Neural cell (in vitro differentiated cells): ENCODE data around the gene LACRT. TPM values are rescaled to one million over a fixed set of nuclear protein-coding genes. Genes with fewer than 3 reads are reported as not detected.

Experiments
- H2AFZ ChIP-seq: fragments of 200-600, 300-800 bp; sonication (generic), shearing (Covaris generic); 2 replicates; pipeline ENCODE4 v1.6.0; 2014; ENCODE audit warnings: low read depth, mild to moderate bottlenecking, antibody characterized with exemption, low read length, moderate library complexity
- H3F3A ChIP-seq: fragments of 200-600 bp; shearing (Covaris generic); 2 replicates; pipeline ENCODE4 v1.6.1; 2016; ENCODE audit warnings: mild to moderate bottlenecking, moderate library complexity, mixed read lengths, antibody characterized with exemption, low read length; ENCODE audit not compliant: insufficient read depth, poor library complexity, severe bottlenecking
- H3K27ac ChIP-seq: fragments of 200-600, 300-800 bp; sonication (generic), shearing (Covaris generic); 2 replicates; pipeline ENCODE4 v1.5.1; 2014; ENCODE audit warnings: mild to moderate bottlenecking, low read length, moderate library complexity
- H3K27me3 ChIP-seq: fragments of 300-800, 200-600 bp; sonication (generic), shearing (Covaris generic); 2 replicates; pipeline ENCODE4 v1.6.0; 2014; ENCODE audit warnings: mild to moderate bottlenecking, low read depth, low read length, moderate library complexity; ENCODE audit not compliant: insufficient read depth
- H3K36me3 ChIP-seq: fragments of 300-800, 200-600 bp; sonication (generic), shearing (Covaris generic); 2 replicates; pipeline ENCODE4 v1.5.1; 2014; ENCODE audit warnings: mild to moderate bottlenecking, antibody characterized with exemption, low read length, moderate library complexity; ENCODE audit not compliant: insufficient read depth
- H3K4me2 ChIP-seq: fragments of 300-800, 200-600 bp; sonication (generic), shearing (Covaris generic); 2 replicates; pipeline ENCODE4 v1.6.0; 2014; ENCODE audit warnings: mild to moderate bottlenecking, low read length
- H3K4me3 ChIP-seq: fragments of 300-800, 200-600 bp; sonication (generic), shearing (Covaris generic); 2 replicates; pipeline ENCODE4 v1.5.1; 2014; ENCODE audit warnings: mild to moderate bottlenecking, low read length, moderate library complexity
- H3K79me2 ChIP-seq: fragments of 200-600 bp; shearing (Covaris generic); replicated peaks from 2 replicates; pipeline ENCODE4 v1.6.0; 2014; ENCODE audit warnings: mild to moderate bottlenecking, low read length, moderate library complexity; ENCODE audit not compliant: insufficient read depth
- H3K9ac ChIP-seq: fragments of 300-800, 200-600 bp; sonication (generic), shearing (Covaris generic); 2 replicates; pipeline ENCODE4 v1.6.1; 2016; ENCODE audit warnings: mild to moderate bottlenecking, low read length, mixed read lengths
- H3K9me2 ChIP-seq: fragments of 200-600 bp; shearing (Covaris generic); 2 replicates; pipeline ENCODE4 v1.6.1; 2016; ENCODE audit warnings: mild to moderate bottlenecking, low read length, mixed read lengths; ENCODE audit not compliant: insufficient read depth
- H3K9me3 ChIP-seq: fragments of 200-600, 300-800 bp; sonication (generic), shearing (Covaris generic); 2 replicates; pipeline ENCODE4 v1.6.1; 2016; ENCODE audit warnings: mild to moderate bottlenecking, mixed run types, low read length, moderate library complexity, mixed read lengths
- H4K20me1 ChIP-seq: fragments of 200-600 bp; shearing (Covaris generic); 2 replicates; pipeline ENCODE4 v1.6.1; 2016; ENCODE audit warnings: mild to moderate bottlenecking, mixed run types; ENCODE audit not compliant: insufficient read depth
- EP300 ChIP-seq: fragments of 450-650 bp; conservative IDR thresholded peaks from 2 replicates; pipeline ENCODE4 v1.6.1; 2014; ENCODE audit warnings: antibody characterized with exemption, mild to moderate bottlenecking, moderate library complexity; ENCODE audit not compliant: poor library complexity, severe bottlenecking
- EZH2 ChIP-seq: fragments of 200-600, 300-800 bp; shearing (Covaris generic), sonication (generic); IDR thresholded peaks from 2 replicates; pipeline ENCODE4 v1.6.1; 2014; ENCODE audit warnings: antibody characterized with exemption, low read length, borderline replicate concordance, mild to moderate bottlenecking; ENCODE audit not compliant: insufficient read depth, poor library complexity, severe bottlenecking
- MXI1 ChIP-seq: fragments of 450-650 bp; conservative IDR thresholded peaks from 2 replicates; pipeline ENCODE4 v1.6.1; 2014; ENCODE audit warnings: antibody characterized with exemption, mild to moderate bottlenecking; ENCODE audit not compliant: poor library complexity, severe bottlenecking
- POLR2AphosphoS5 ChIP-seq: IDR thresholded peaks from 2 replicates; pipeline ENCODE4 v1.6.1; 2012
- RAD21 ChIP-seq: fragments of 450-650 bp; conservative IDR thresholded peaks from 2 replicates; pipeline ENCODE4 v1.6.1; 2014; ENCODE audit warnings: antibody characterized with exemption, mild to moderate bottlenecking, moderate library complexity
- SMC3 ChIP-seq: fragments of 450-650 bp; conservative IDR thresholded peaks from 2 replicates; pipeline ENCODE4 v1.6.1; 2014; ENCODE audit warnings: antibody characterized with exemption, mild to moderate bottlenecking, moderate library complexity; ENCODE audit not compliant: poor library complexity
- TAF1 ChIP-seq: IDR thresholded peaks from 2 replicates; pipeline ENCODE4 v1.6.1; 2012; ENCODE audit warnings: low read depth
- polyA plus RNA-seq: library from polyadenylated mRNA; depleted of rRNA; stranded (reverse); fragments of >200 nt; gene quantifications from 2 replicates; pipeline ENCODE4 v1.2.3, GENCODE V29; 2014
- TF ChIP-seq, protein P1 (sequence below): fragments of 450-650 bp; IDR thresholded peaks from 2 replicates; pipeline ENCODE4 v1.5.1; 2014; ENCODE audit warnings: antibody characterized with exemption, mild to moderate bottlenecking, moderate library complexity; ENCODE audit not compliant: poor library complexity, severe bottlenecking
- TF ChIP-seq, protein P2 (sequence below): IDR thresholded peaks from 2 replicates; pipeline ENCODE4 v1.6.1; 2012; ENCODE audit warnings: borderline replicate concordance

LACRT gene
- polyA plus RNA-seq, 1 donor from 2014 or later: not detected

GRCh38 chr12:54596526-54596946 is 38.2 kb downstream of the LACRT start:
- no peak overlapping the region for H3K4me2 ChIP-seq
- no peak overlapping the region for H3K4me3 ChIP-seq
- H3K36me3 ChIP-seq: no peaks in the 10 kb centered on the region
- H3K27ac ChIP-seq: no peak overlapping the region
- no peaks in the 10 kb centered on the region for H3K27me3 ChIP-seq
- TF ChIP-seq RAD21 (peak; percentile 70), SMC3 (peak; percentile 76), EP300 (no peak)
- TF ChIP-seq, protein P1, sequence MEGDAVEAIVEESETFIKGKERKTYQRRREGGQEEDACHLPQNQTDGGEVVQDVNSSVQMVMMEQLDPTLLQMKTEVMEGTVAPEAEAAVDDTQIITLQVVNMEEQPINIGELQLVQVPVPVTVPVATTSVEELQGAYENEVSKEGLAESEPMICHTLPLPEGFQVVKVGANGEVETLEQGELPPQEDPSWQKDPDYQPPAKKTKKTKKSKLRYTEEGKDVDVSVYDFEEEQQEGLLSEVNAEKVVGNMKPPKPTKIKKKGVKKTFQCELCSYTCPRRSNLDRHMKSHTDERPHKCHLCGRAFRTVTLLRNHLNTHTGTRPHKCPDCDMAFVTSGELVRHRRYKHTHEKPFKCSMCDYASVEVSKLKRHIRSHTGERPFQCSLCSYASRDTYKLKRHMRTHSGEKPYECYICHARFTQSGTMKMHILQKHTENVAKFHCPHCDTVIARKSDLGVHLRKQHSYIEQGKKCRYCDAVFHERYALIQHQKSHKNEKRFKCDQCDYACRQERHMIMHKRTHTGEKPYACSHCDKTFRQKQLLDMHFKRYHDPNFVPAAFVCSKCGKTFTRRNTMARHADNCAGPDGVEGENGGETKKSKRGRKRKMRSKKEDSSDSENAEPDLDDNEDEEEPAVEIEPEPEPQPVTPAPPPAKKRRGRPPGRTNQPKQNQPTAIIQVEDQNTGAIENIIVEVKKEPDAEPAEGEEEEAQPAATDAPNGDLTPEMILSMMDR: peak; percentile 84
- no peaks in the 10 kb centered on the region for H3F3A ChIP-seq
- no peaks in the 10 kb centered on the region for H4K20me1 ChIP-seq
- H3K9me2 ChIP-seq: no peaks in the 10 kb centered on the region
- no peak overlapping the region for H3K9ac ChIP-seq
- no peak overlapping the region for H2AFZ ChIP-seq
- H3K9me3 ChIP-seq: no peaks in the 10 kb centered on the region
- no peaks in the 10 kb centered on the region for H3K79me2 ChIP-seq

DNA sequence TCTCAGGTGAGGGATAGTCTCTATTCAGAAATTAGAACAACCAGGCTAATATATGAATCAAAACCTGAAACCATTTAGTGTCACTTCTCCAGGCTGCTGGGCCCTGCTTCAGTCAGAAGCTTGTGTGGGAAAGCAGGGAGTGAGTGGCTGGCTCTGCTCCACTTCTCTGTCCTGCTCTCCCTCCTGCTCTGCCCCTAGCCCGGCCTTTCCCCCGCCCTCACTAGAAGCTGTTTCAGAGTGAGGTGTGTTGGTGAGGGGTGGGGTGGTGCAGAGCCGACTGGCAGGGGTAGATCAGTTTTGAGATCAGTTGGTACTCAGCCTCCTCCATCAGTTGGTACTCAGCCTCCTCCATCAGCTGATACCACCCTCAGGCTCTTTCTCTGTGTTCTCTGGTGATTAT is 39.2 kb downstream of the LACRT start:
- Histone ChIP-seq H2AFZ (no peak overlapping the region), H3K36me3 (no peaks in the 10 kb centered on the region), H3K4me3 (no peak overlapping the region), H3K27ac (no peak overlapping the region), H3K9me2 (no peaks in the 10 kb centered on the region), H3K27me3 (no peaks in the 10 kb centered on the region), H3K9me3 (no peaks in the 10 kb centered on the region), H3K4me2 (no peak overlapping the region), H3K9ac (no peak overlapping the region), H3K79me2 (no peaks in the 10 kb centered on the region), H4K20me1 (no peaks in the 10 kb centered on the region), H3F3A (no peaks in the 10 kb centered on the region)
- TF ChIP-seq, protein P1: no peak
- TF ChIP-seq RAD21: no peak
- no peak for TF ChIP-seq SMC3
- TF ChIP-seq EP300: no peak
- no peak for TF ChIP-seq EZH2
- no peak for TF ChIP-seq POLR2AphosphoS5
- TF ChIP-seq MXI1: no peak
- TF ChIP-seq, protein P2, sequence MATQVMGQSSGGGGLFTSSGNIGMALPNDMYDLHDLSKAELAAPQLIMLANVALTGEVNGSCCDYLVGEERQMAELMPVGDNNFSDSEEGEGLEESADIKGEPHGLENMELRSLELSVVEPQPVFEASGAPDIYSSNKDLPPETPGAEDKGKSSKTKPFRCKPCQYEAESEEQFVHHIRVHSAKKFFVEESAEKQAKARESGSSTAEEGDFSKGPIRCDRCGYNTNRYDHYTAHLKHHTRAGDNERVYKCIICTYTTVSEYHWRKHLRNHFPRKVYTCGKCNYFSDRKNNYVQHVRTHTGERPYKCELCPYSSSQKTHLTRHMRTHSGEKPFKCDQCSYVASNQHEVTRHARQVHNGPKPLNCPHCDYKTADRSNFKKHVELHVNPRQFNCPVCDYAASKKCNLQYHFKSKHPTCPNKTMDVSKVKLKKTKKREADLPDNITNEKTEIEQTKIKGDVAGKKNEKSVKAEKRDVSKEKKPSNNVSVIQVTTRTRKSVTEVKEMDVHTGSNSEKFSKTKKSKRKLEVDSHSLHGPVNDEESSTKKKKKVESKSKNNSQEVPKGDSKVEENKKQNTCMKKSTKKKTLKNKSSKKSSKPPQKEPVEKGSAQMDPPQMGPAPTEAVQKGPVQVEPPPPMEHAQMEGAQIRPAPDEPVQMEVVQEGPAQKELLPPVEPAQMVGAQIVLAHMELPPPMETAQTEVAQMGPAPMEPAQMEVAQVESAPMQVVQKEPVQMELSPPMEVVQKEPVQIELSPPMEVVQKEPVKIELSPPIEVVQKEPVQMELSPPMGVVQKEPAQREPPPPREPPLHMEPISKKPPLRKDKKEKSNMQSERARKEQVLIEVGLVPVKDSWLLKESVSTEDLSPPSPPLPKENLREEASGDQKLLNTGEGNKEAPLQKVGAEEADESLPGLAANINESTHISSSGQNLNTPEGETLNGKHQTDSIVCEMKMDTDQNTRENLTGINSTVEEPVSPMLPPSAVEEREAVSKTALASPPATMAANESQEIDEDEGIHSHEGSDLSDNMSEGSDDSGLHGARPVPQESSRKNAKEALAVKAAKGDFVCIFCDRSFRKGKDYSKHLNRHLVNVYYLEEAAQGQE: no peak
- TF ChIP-seq TAF1: no peak
